ENCODE measurements around the gene SEBOX. TPM values are rescaled to one million over a fixed set of nuclear protein-coding genes. Genes with fewer than 3 reads are reported as not detected.

SEBOX gene
- total RNA-seq = not detected

- no peaks in the 10 kb centered on the region for H3K4me1 Mint-ChIP-seq (ENCODE audit: low read depth)
- DNase-seq (no peak), ATAC-seq (replicated peaks in 1 of 2) (no peak)
- H3K27me3 Mint-ChIP-seq (ENCODE audit: low read depth) = no peaks in the 10 kb centered on the region
- peaks cover 0 to 3% of the 10 kb centered on the region in 2 donors for H3K36me3 Mint-ChIP-seq (ENCODE audit: insufficient read depth in 2 of 2)
- no peak within 1 kb of the TSS for H3K4me3 Mint-ChIP-seq
- no peak within 1 kb of the TSS for H3K27ac Mint-ChIP-seq
- H3K9me3 Mint-ChIP-seq = no peaks in the 10 kb centered on the region
These were observed at the start of gene SEBOX for GRCh38 chr17:28364665-28365363. Gene SEBOX, minus strand, starts transcription at chr17:28365199. Its CDS starts 48 bp downstream, at chr17:28365151.

- no peak for DNase-seq
These were observed 48.8 kb upstream of the SEBOX start for GRCh38 chr17:28413804-28414203.

GRCh38 chr17:28412099-28412498 is 47.1 kb upstream of the SEBOX start:
- no peak overlapping the region for H3K4me3 Mint-ChIP-seq
- no peak overlapping the region for H3K27ac Mint-ChIP-seq
- peaks cover 13% of the 10 kb centered on the region for H3K27me3 Mint-ChIP-seq (ENCODE audit: low read depth)
- ATAC-seq (replicated peaks in 1 of 2) (no peak), DNase-seq (no peak)
- no peaks in the 10 kb centered on the region for H3K9me3 Mint-ChIP-seq
- no peaks in the 10 kb centered on the region for H3K36me3 Mint-ChIP-seq (ENCODE audit: insufficient read depth in 2 of 2)
- H3K4me1 Mint-ChIP-seq (ENCODE audit: low read depth) = peaks cover 5% of the 10 kb centered on the region

More at GRCh38 chr17:28413804-28414203, 48.8 kb upstream of the SEBOX start:
- H3K36me3 Mint-ChIP-seq (ENCODE audit: insufficient read depth in 2 of 2) = no peaks in the 10 kb centered on the region
- H3K27ac Mint-ChIP-seq = no peak overlapping the region
- no peak overlapping the region for H3K4me3 Mint-ChIP-seq
- H3K9me3 Mint-ChIP-seq = no peaks in the 10 kb centered on the region
- peaks cover 2% of the 10 kb centered on the region for H3K27me3 Mint-ChIP-seq (ENCODE audit: low read depth)
- H3K4me1 Mint-ChIP-seq (ENCODE audit: low read depth) = peaks cover 7% of the 10 kb centered on the region
- ATAC-seq (replicated peaks in 1 of 2) = no peak

GRCh38 chr17:28407974-28408306 is 42.9 kb upstream of the SEBOX start:
- H3K27ac Mint-ChIP-seq = no peak overlapping the region
- peaks cover 13% of the 10 kb centered on the region for H3K27me3 Mint-ChIP-seq (ENCODE audit: low read depth)
- H3K36me3 Mint-ChIP-seq (ENCODE audit: insufficient read depth in 2 of 2) = no peaks in the 10 kb centered on the region
- ATAC-seq (replicated peaks in 1 of 2) = no peak
- no peaks in the 10 kb centered on the region for H3K4me1 Mint-ChIP-seq (ENCODE audit: low read depth)
- no peak for DNase-seq
- no peak overlapping the region for H3K4me3 Mint-ChIP-seq
- no peaks in the 10 kb centered on the region for H3K9me3 Mint-ChIP-seq

GRCh38 chr17:28407130-28407973 is 42.4 kb upstream of the SEBOX start:
- no peak overlapping the region for H3K27ac Mint-ChIP-seq
- H3K4me3 Mint-ChIP-seq = no peak overlapping the region
- H3K27me3 Mint-ChIP-seq (ENCODE audit: low read depth) = peaks cover 13% of the 10 kb centered on the region
- H3K36me3 Mint-ChIP-seq (ENCODE audit: insufficient read depth in 2 of 2) = no peaks in the 10 kb centered on the region
- DNase-seq (no peak), ATAC-seq (replicated peaks in 1 of 2) (no peak)
- H3K4me1 Mint-ChIP-seq (ENCODE audit: low read depth) = no peaks in the 10 kb centered on the region
- H3K9me3 Mint-ChIP-seq = no peaks in the 10 kb centered on the region

GRCh38 chr17:28406473-28406814 is 41.4 kb upstream of the SEBOX start:
- H3K4me1 Mint-ChIP-seq (ENCODE audit: low read depth) = peaks cover 7% of the 10 kb centered on the region
- peak overlapping the region; percentile 80 to 84 for H3K4me3 Mint-ChIP-seq
- H3K9me3 Mint-ChIP-seq = no peaks in the 10 kb centered on the region
- DNase-seq (no peak), ATAC-seq (replicated peaks in 1 of 2) (peak; percentile 6 to 15)
- H3K36me3 Mint-ChIP-seq (ENCODE audit: insufficient read depth in 2 of 2) = no peaks in the 10 kb centered on the region
- no peak overlapping the region for H3K27ac Mint-ChIP-seq
- H3K27me3 Mint-ChIP-seq (ENCODE audit: low read depth) = peaks cover 13% of the 10 kb centered on the region

GRCh38 chr17:28405632-28406472 is 40.9 kb upstream of the SEBOX start, which contains the start of gene SLC46A1:
Gene SLC46A1, minus strand, starts transcription at chr17:28406212. Its CDS starts 98 bp downstream, at chr17:28406114.
- Mint-ChIP-seq H3K9me3 (no peaks in the 10 kb centered on the region), H3K27me3 (ENCODE audit: low read depth) (peaks cover 13% of the 10 kb centered on the region), H3K4me3 (peak within 1 kb of the TSS; percentile 80 to 84), H3K36me3 (ENCODE audit: insufficient read depth in 2 of 2) (no peaks in the 10 kb centered on the region), H3K4me1 (ENCODE audit: low read depth) (peaks cover 7% of the 10 kb centered on the region), H3K27ac (no peak within 1 kb of the TSS)
- DNase-seq (peak; percentile 67 to 72), ATAC-seq (replicated peaks in 1 of 2) (peak; percentile 86 to 88)

- H3K36me3 Mint-ChIP-seq (ENCODE audit: insufficient read depth in 2 of 2) = no peaks in the 10 kb centered on the region
- H3K27me3 Mint-ChIP-seq (ENCODE audit: low read depth) = peaks cover 13% of the 10 kb centered on the region
- H3K9me3 Mint-ChIP-seq = no peaks in the 10 kb centered on the region
- no peak for ATAC-seq (replicated peaks in 1 of 2)
- no peak overlapping the region for H3K27ac Mint-ChIP-seq
- peak overlapping the region; percentile 80 to 84 for H3K4me3 Mint-ChIP-seq
- H3K4me1 Mint-ChIP-seq (ENCODE audit: low read depth) = peaks cover 7% of the 10 kb centered on the region
- DNase-seq = no peak
These were observed 40.0 kb upstream of the SEBOX start for GRCh38 chr17:28404812-28405570.

- ATAC-seq (replicated peaks in 1 of 2) = no peak
- Mint-ChIP-seq H3K9me3 (no peaks in the 10 kb centered on the region), H3K27me3 (ENCODE audit: low read depth) (peaks cover 13% of the 10 kb centered on the region), H3K27ac (no peak overlapping the region), H3K4me3 (peak overlapping the region; percentile 25 to 84), H3K36me3 (ENCODE audit: insufficient read depth in 2 of 2) (no peaks in the 10 kb centered on the region), H3K4me1 (ENCODE audit: low read depth) (peaks cover 7% of the 10 kb centered on the region)
- no peak for DNase-seq
These were observed 39.4 kb upstream of the SEBOX start for GRCh38 chr17:28404461-28404811.

- no peak overlapping the region for H3K27ac Mint-ChIP-seq
- H3K27me3 Mint-ChIP-seq (ENCODE audit: low read depth) = peaks cover 13% of the 10 kb centered on the region
- ATAC-seq (replicated peaks in 1 of 2) (no peak), DNase-seq (no peak)
- H3K4me3 Mint-ChIP-seq = peak overlapping the region in 1 of 2 donors; percentile 10
- peaks cover 7% of the 10 kb centered on the region for H3K4me1 Mint-ChIP-seq (ENCODE audit: low read depth)
- no peaks in the 10 kb centered on the region for H3K36me3 Mint-ChIP-seq (ENCODE audit: insufficient read depth in 2 of 2)
- no peaks in the 10 kb centered on the region for H3K9me3 Mint-ChIP-seq
These were observed 39.0 kb upstream of the SEBOX start for GRCh38 chr17:28404007-28404406.

- peaks cover 7% of the 10 kb centered on the region for H3K4me1 Mint-ChIP-seq (ENCODE audit: low read depth)
- H3K27me3 Mint-ChIP-seq (ENCODE audit: low read depth) = peaks cover 1% of the 10 kb centered on the region
- ATAC-seq (replicated peaks in 1 of 2) = no peak
- H3K4me3 Mint-ChIP-seq = no peak overlapping the region
- no peak for DNase-seq
- H3K27ac Mint-ChIP-seq = no peak overlapping the region
- H3K9me3 Mint-ChIP-seq = no peaks in the 10 kb centered on the region
- no peaks in the 10 kb centered on the region for H3K36me3 Mint-ChIP-seq (ENCODE audit: insufficient read depth in 2 of 2)
These were observed 37.8 kb upstream of the SEBOX start for GRCh38 chr17:28402844-28403243.

- Mint-ChIP-seq H3K4me3 (no peak overlapping the region), H3K27me3 (ENCODE audit: low read depth) (no peaks in the 10 kb centered on the region), H3K9me3 (no peaks in the 10 kb centered on the region), H3K36me3 (ENCODE audit: insufficient read depth in 2 of 2) (no peaks in the 10 kb centered on the region), H3K4me1 (ENCODE audit: low read depth) (peaks cover 7% of the 10 kb centered on the region), H3K27ac (no peak overlapping the region)
- no peak for ATAC-seq (replicated peaks in 1 of 2)
- no peak for DNase-seq
These were observed 37.2 kb upstream of the SEBOX start for GRCh38 chr17:28402224-28402630.
